HG03175 (cell line): ENCODE measurements around the gene RBM33.

ENCODE experiments used
- ATAC-seq: cut with Tn5 transposase; IDR thresholded peaks from one replicate; pipeline ENCODE4 v1.9.1; 2021; ENCODE audit warnings: mild to moderate bottlenecking, moderate library complexity; ENCODE audit not compliant: unreplicated experiment

Gene RBM33

GRCh38 chr7:155744971-155745683 is 100.7 kb downstream of the RBM33 start:
- ATAC-seq = no peak

GRCh38 chr7:155745737-155746136 is 101.3 kb downstream of the RBM33 start:
- ATAC-seq = no peak

- no peak for ATAC-seq
Observed at GRCh38 chr7:155746188-155746587, 101.7 kb downstream of the RBM33 start.

GRCh38 chr7:155747209-155747608 is 102.7 kb downstream of the RBM33 start:
- ATAC-seq = no peak

- ATAC-seq = no peak
Observed at GRCh38 chr7:155749578-155749977, 105.1 kb downstream of the RBM33 start.

- no peak for ATAC-seq
Observed at GRCh38 chr7:155750255-155751125, 106.0 kb downstream of the RBM33 start.

- no peak for ATAC-seq
Observed at GRCh38 chr7:155751409-155751808, 106.9 kb downstream of the RBM33 start.

- no peak for ATAC-seq
Observed at GRCh38 chr7:155752756-155753445, 108.4 kb downstream of the RBM33 start.

- ATAC-seq = no peak
Observed at GRCh38 chr7:155753446-155753965, 109.0 kb downstream of the RBM33 start.

GRCh38 chr7:155754165-155754564 is 109.7 kb downstream of the RBM33 start:
- no peak for ATAC-seq

- ATAC-seq = no peak
Observed at GRCh38 chr7:155755026-155755425, 110.6 kb downstream of the RBM33 start.

GRCh38 chr7:155756322-155756721 is 111.9 kb downstream of the RBM33 start:
- no peak for ATAC-seq

- no peak for ATAC-seq
Observed at GRCh38 chr7:155758348-155758747, 113.9 kb downstream of the RBM33 start.

GRCh38 chr7:155759740-155760430 is 115.4 kb downstream of the RBM33 start:
- ATAC-seq = no peak

- ATAC-seq = no peak
Observed at GRCh38 chr7:155761162-155761561, 116.7 kb downstream of the RBM33 start.

GRCh38 chr7:155762036-155762435 is 117.6 kb downstream of the RBM33 start:
- ATAC-seq = no peak

- ATAC-seq = no peak
Observed at GRCh38 chr7:155762655-155763054, 118.2 kb downstream of the RBM33 start.

GRCh38 chr7:155763122-155763521 is 118.7 kb downstream of the RBM33 start:
- no peak for ATAC-seq

GRCh38 chr7:155763691-155764437 is 119.4 kb downstream of the RBM33 start:
- ATAC-seq = no peak

- ATAC-seq = no peak
Observed at GRCh38 chr7:155764438-155764793, 120.0 kb downstream of the RBM33 start.
